K562 (cell line): Measurements from ENCODE around the gene NFKB2. TPM values are rescaled to one million over a fixed set of nuclear protein-coding genes. Genes with fewer than 3 reads are reported as not detected.
A peak's percentile ranks its signal among the peaks of the same experiment; 100 is the strongest.

Source experiments
- ATF1 ChIP-seq, 2 experiments: fragments of 450-650 bp in 1 of 2; IDR thresholded peaks; 2 replicates each; pipeline ENCODE4 v1.6.1; 2016; ENCODE audit warnings: missing compliant biosample characterization in 1 of 2, missing genetic modification characterization in 1 of 2
- CC2D1A ChIP-seq: fragments of 450-650 bp; IDR thresholded peaks from 2 replicates; pipeline ENCODE4 v1.6.1; 2017; ENCODE audit warnings: mild to moderate bottlenecking
- HDAC6 ChIP-seq: IDR thresholded peaks from 2 replicates; pipeline ENCODE4 v1.6.1; 2012; ENCODE audit warnings: low read depth, mild to moderate bottlenecking, control low read depth, inconsistent platforms, low read length, moderate library complexity
- HNRNPK ChIP-seq: fragments of 200-400 bp; formaldehyde crosslinking; IDR thresholded peaks from one replicate; pipeline ENCODE4 v1.6.1; 2018; ENCODE audit warnings: mild to moderate bottlenecking, low read depth, low read length; ENCODE audit not compliant: poor library complexity, severe bottlenecking
- MTA3 ChIP-seq: fragments of 450-650 bp; formaldehyde crosslinking; IDR thresholded peaks from 2 replicates; pipeline ENCODE4 v1.6.1; 2017; ENCODE audit warnings: mild to moderate bottlenecking, borderline replicate concordance
- NFRKB ChIP-seq: fragments of 450-650 bp; IDR thresholded peaks from 2 replicates; pipeline ENCODE4 v1.6.1; 2016; ENCODE audit warnings: low read depth
- SMARCA4 ChIP-seq: fragments of 450-650 bp; IDR thresholded peaks from 2 replicates; pipeline ENCODE4 v1.6.1; 2016
- ZC3H4 ChIP-seq: sonication (generic); formaldehyde crosslinking; IDR thresholded peaks from 2 replicates; pipeline ENCODE4 v1.9.0; 2021; ENCODE audit warnings: missing genetic modification reagents, borderline replicate concordance
- ZNF324 ChIP-seq: fragments of 250-450 bp; sonication (Bioruptor Pico); IDR thresholded peaks from 2 replicates; pipeline ENCODE4 v1.4.0; 2020; ENCODE audit warnings: mild to moderate bottlenecking
- ZNF764 ChIP-seq: fragments of 250-450 bp; sonication (Bioruptor Pico); IDR thresholded peaks from 2 replicates; pipeline ENCODE4 v1.4.0; 2020; ENCODE audit warnings: low read depth, mild to moderate bottlenecking, moderate library complexity
- polyA plus RNA-seq, 8 experiments: library from polyadenylated mRNA; depleted of rRNA in 4 of 8; stranded (reverse) in 5 of 8; unstranded in 3 of 8; fragments of >200 nt; fragmentation: Nextera tagmentation in 2 of 8; fragmentation: Illumina TruSeq in 1 of 8; extraction: Ambion mirVana in 2 of 8; extraction: Trizol in 1 of 8; gene quantifications; 2 replicates each; pipeline versions ENCODE4 v1.2.1 to v1.2.3, GENCODE V29; 2011 to 2014; ENCODE audit warnings: inconsistent platforms in 1 of 8, missing spikeins in 1 of 8
- total RNA-seq, 7 experiments: library from RNA; depleted of rRNA in 6 of 7; stranded (reverse); fragments of >200 nt in 6 of 7; fragmentation: Illumina TruSeq in 2 of 7; extraction: Trizol in 2 of 7; gene quantifications; 2 replicates each; pipeline versions ENCODE4 v1.2.1 to v1.2.3, GENCODE V29; 2011 to 2021; ENCODE audit warnings: low replicate concordance in 1 of 7
- TF ChIP-seq, protein P1 (sequence below): fragments of 250-450 bp; sonication (Bioruptor Pico); IDR thresholded peaks from 2 replicates; pipeline ENCODE4 v1.4.0; 2020; ENCODE audit warnings: mild to moderate bottlenecking
- TF ChIP-seq, protein P2 (sequence below): fragments of 450-650 bp; IDR thresholded peaks from 2 replicates; pipeline ENCODE4 v1.6.1; 2016; ENCODE audit warnings: borderline replicate concordance
- TF ChIP-seq, protein P3 (sequence below): sonication (generic); formaldehyde crosslinking; IDR thresholded peaks from 2 replicates; pipeline ENCODE4 v1.8.0; 2023; ENCODE audit warnings: mild to moderate bottlenecking, missing genetic modification reagents
- TF ChIP-seq, protein P4 (sequence below): fragments of 250-450 bp; sonication (Bioruptor Pico); IDR thresholded peaks from 2 replicates; pipeline ENCODE4 v1.9.0; 2021; ENCODE audit warnings: mild to moderate bottlenecking
- TF ChIP-seq, protein P5 (sequence below), 3 experiments: fragments of 200-800 bp in 1 of 3; sonication (Bioruptor generic) in 1 of 3; sonication (generic) in 1 of 3; formaldehyde crosslinking in 1 of 3; IDR thresholded peaks; 2 replicates each; pipeline versions ENCODE4 v1.6.1 to v1.8.0; 2016 to 2022; ENCODE audit warnings: mild to moderate bottlenecking in 2 of 3, missing compliant biosample characterization in 2 of 3, missing genetic modification characterization in 2 of 3, missing genetic modification reagents in 1 of 3

Gene NFKB2
- total and polyA plus RNA-seq, 9 of the 15 experiments (the other 6 are each of a cell fraction or from before 2014, with no cell fraction given), result 0.07 to 20.3 (median 7.9) TPM

DNA sequence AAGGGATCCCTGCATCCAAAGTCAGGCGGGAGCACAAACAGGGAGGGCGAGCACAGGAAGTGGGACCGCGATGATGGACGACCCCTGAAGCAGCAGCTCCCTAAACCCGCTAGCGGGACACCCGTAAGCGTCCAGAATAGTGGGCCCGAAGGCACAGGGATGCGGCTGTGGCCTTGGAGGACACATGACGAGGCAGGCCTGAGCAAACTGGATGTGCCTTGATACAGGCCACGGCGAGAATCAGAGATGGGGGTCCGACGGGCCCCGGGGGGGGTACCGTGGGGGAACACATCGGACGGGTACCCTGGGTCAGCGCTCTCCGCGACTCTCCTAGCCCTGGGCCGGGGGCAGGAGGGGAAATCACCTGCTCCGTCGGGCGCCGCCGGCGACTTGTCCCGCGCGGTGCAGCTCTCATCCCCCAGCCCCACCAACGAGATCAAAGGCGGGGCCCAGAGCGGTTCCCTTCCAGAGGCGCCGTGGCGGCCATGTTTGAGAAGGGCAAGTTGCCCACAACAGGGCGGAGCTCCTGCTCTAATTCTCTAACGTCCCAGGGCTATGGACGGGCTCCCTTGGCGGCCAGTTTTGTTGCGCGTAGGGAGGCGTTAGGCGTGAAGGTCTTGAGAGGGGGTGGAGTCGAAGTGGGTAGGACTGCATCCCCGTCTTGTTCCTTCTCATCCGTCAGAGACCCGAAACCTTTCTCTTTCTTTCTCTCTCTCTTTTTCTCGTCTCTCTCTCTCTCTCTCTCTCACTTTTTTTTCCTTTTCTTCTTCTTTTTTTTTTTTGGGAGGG is 36.9 kb downstream of the NFKB2 start, which contains the start of gene CUEDC2 (continued):
- TF ChIP-seq, protein P1, sequence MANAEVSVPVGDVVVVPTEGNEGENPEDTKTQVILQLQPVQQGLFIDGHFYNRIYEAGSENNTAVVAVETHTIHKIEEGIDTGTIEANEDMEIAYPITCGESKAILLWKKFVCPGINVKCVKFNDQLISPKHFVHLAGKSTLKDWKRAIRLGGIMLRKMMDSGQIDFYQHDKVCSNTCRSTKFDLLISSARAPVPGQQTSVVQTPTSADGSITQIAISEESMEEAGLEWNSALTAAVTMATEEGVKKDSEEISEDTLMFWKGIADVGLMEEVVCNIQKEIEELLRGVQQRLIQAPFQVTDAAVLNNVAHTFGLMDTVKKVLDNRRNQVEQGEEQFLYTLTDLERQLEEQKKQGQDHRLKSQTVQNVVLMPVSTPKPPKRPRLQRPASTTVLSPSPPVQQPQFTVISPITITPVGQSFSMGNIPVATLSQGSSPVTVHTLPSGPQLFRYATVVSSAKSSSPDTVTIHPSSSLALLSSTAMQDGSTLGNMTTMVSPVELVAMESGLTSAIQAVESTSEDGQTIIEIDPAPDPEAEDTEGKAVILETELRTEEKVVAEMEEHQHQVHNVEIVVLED, result peak; percentile 58; the same call in 1 of the 2 replicates
- TF ChIP-seq HDAC6 (no peak), ATF1 (CRISPR knock-in tag; IDR thresholded peaks at IDR 0.05) (no peak), ATF1 (tag; IDR thresholded peaks at IDR 0.05) (peak; percentile 60), MTA3 (peak; percentile 99), ZC3H4 (CRISPR knock-in tag) (no peak), CC2D1A (0 out of 2 replicates have a peak, but pooled peaks have one; percentile 9), SMARCA4 (0 out of 2 replicates have a peak, but pooled peaks have one; percentile 38), ZNF764 (CRISPR knock-in tag) (no peak), HNRNPK (no peak), NFRKB (peak; percentile 35; the same call in 1 of the 2 replicates), ZNF324 (CRISPR knock-in tag) (no peak)
- TF ChIP-seq, protein P2, sequence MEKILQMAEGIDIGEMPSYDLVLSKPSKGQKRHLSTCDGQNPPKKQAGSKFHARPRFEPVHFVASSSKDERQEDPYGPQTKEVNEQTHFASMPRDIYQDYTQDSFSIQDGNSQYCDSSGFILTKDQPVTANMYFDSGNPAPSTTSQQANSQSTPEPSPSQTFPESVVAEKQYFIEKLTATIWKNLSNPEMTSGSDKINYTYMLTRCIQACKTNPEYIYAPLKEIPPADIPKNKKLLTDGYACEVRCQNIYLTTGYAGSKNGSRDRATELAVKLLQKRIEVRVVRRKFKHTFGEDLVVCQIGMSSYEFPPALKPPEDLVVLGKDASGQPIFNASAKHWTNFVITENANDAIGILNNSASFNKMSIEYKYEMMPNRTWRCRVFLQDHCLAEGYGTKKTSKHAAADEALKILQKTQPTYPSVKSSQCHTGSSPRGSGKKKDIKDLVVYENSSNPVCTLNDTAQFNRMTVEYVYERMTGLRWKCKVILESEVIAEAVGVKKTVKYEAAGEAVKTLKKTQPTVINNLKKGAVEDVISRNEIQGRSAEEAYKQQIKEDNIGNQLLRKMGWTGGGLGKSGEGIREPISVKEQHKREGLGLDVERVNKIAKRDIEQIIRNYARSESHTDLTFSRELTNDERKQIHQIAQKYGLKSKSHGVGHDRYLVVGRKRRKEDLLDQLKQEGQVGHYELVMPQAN, result 0 out of 2 replicates have a peak, but pooled peaks have one; percentile 35
- TF ChIP-seq, protein P3, sequence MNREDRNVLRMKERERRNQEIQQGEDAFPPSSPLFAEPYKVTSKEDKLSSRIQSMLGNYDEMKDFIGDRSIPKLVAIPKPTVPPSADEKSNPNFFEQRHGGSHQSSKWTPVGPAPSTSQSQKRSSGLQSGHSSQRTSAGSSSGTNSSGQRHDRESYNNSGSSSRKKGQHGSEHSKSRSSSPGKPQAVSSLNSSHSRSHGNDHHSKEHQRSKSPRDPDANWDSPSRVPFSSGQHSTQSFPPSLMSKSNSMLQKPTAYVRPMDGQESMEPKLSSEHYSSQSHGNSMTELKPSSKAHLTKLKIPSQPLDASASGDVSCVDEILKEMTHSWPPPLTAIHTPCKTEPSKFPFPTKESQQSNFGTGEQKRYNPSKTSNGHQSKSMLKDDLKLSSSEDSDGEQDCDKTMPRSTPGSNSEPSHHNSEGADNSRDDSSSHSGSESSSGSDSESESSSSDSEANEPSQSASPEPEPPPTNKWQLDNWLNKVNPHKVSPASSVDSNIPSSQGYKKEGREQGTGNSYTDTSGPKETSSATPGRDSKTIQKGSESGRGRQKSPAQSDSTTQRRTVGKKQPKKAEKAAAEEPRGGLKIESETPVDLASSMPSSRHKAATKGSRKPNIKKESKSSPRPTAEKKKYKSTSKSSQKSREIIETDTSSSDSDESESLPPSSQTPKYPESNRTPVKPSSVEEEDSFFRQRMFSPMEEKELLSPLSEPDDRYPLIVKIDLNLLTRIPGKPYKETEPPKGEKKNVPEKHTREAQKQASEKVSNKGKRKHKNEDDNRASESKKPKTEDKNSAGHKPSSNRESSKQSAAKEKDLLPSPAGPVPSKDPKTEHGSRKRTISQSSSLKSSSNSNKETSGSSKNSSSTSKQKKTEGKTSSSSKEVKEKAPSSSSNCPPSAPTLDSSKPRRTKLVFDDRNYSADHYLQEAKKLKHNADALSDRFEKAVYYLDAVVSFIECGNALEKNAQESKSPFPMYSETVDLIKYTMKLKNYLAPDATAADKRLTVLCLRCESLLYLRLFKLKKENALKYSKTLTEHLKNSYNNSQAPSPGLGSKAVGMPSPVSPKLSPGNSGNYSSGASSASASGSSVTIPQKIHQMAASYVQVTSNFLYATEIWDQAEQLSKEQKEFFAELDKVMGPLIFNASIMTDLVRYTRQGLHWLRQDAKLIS (CRISPR knock-in tag), result peak; percentile 71
- TF ChIP-seq, protein P4, sequence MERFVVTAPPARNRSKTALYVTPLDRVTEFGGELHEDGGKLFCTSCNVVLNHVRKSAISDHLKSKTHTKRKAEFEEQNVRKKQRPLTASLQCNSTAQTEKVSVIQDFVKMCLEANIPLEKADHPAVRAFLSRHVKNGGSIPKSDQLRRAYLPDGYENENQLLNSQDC, result no peak
- TF ChIP-seq, protein P5, sequence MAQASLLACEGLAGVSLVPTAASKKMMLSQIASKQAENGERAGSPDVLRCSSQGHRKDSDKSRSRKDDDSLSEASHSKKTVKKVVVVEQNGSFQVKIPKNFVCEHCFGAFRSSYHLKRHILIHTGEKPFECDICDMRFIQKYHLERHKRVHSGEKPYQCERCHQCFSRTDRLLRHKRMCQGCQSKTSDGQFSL (CRISPR knock-in tag; IDR thresholded peaks at IDR 0.05), result peak; percentile 81
- TF ChIP-seq, protein P5 (tag; IDR thresholded peaks at IDR 0.05), result peak in 1 of 2 experiments; percentile 74; a peak in 2 of 4 replicates
